SJSA1 (cell line): ENCODE measurements around the gene ZSCAN16. TPM values are rescaled to one million over a fixed set of nuclear protein-coding genes. Genes with fewer than 3 reads are reported as not detected.
"Not testable (repeated sequence)": the region's sequence is repeated elsewhere in the genome, so short reads cannot be mapped to it uniquely, and the experiment has no call there.

Experiments
- DNase-seq, 2 experiments: peaks; one replicate each; pipeline ENCODE4 v3.0.0-alpha.2; 2015 to 2020; ENCODE audit warnings: low spot score in 2 of 2, low read depth in 1 of 2
- H3K27ac ChIP-seq: fragments of 250-450 bp; sonication (Bioruptor Pico); 2 replicates; pipeline ENCODE4 v1.5.1; 2020; ENCODE audit warnings: mild to moderate bottlenecking, moderate library complexity
- H3K27me3 ChIP-seq: fragments of 250-450 bp; sonication (Bioruptor Pico); replicated peaks from 2 replicates; pipeline ENCODE4 v1.5.1; 2020; ENCODE audit warnings: mild to moderate bottlenecking, moderate library complexity
- H3K36me3 ChIP-seq: fragments of 250-450 bp; sonication (Bioruptor Pico); 2 replicates; pipeline ENCODE4 v1.5.1; 2020; ENCODE audit warnings: mild to moderate bottlenecking
- H3K4me1 ChIP-seq: fragments of 250-450 bp; sonication (Bioruptor Pico); replicated peaks from 2 replicates; pipeline ENCODE4 v1.6.1; 2021; ENCODE audit warnings: mild to moderate bottlenecking
- H3K4me3 ChIP-seq: fragments of 250-450 bp; sonication (Bioruptor Pico); 2 replicates; pipeline ENCODE4 v1.5.1; 2020; ENCODE audit warnings: mild to moderate bottlenecking
- H3K9me3 ChIP-seq: fragments of 250-450 bp; sonication (Bioruptor Pico); replicated peaks from 2 replicates; pipeline ENCODE4 v1.5.1; 2020; ENCODE audit warnings: mild to moderate bottlenecking
- total RNA-seq: library from RNA; depleted of rRNA; stranded (reverse); fragments of >200 nt; shearing (Covaris generic); gene quantifications from 2 replicates; pipeline ENCODE4 v1.2.3, GENCODE V29; 2014

The ZSCAN16 gene
- total RNA-seq, 1 experiment from 2014 or later = 1.2 TPM

- H3K36me3 ChIP-seq = no peaks in the 10 kb centered on the region
- no peak for DNase-seq
- H3K27me3 ChIP-seq = no peaks in the 10 kb centered on the region
These were observed 16.9 kb upstream of the ZSCAN16 start for GRCh38 chr6:28107506-28107905.

GRCh38 chr6:28111964-28112363 lies 12.4 kb upstream of the ZSCAN16 start:
- no peaks in the 10 kb centered on the region for H3K9me3 ChIP-seq
- H3K4me1 ChIP-seq = no peaks in the 10 kb centered on the region
- H3K27ac ChIP-seq = no peak overlapping the region
- peaks cover 20% of the 10 kb centered on the region for H3K36me3 ChIP-seq
- H3K4me3 ChIP-seq = no peak overlapping the region
- H3K27me3 ChIP-seq = no peaks in the 10 kb centered on the region
- no peak for DNase-seq

More at GRCh38 chr6:28107506-28107905, 16.9 kb upstream of the ZSCAN16 start:
- H3K4me1 ChIP-seq = peaks cover 5% of the 10 kb centered on the region; the same call in 1 of the 2 replicates
- no peak overlapping the region for H3K27ac ChIP-seq
- H3K4me3 ChIP-seq = no peak overlapping the region
- no peaks in the 10 kb centered on the region for H3K9me3 ChIP-seq

GRCh38 chr6:28115799-28116198 lies 8.6 kb upstream of the ZSCAN16 start:
- no peak for DNase-seq
- peaks cover 54% of the 10 kb centered on the region for H3K36me3 ChIP-seq
- no peaks in the 10 kb centered on the region for H3K9me3 ChIP-seq
- no peaks in the 10 kb centered on the region for H3K27me3 ChIP-seq
- H3K27ac ChIP-seq = no peak overlapping the region
- no peaks in the 10 kb centered on the region for H3K4me1 ChIP-seq
- no peak overlapping the region for H3K4me3 ChIP-seq

- H3K36me3 ChIP-seq = peaks cover 61% of the 10 kb centered on the region
- H3K9me3 ChIP-seq = no peaks in the 10 kb centered on the region
- no peaks in the 10 kb centered on the region for H3K27me3 ChIP-seq
- no peaks in the 10 kb centered on the region for H3K4me1 ChIP-seq
- DNase-seq = no peak
- H3K4me3 ChIP-seq = no peak overlapping the region
- H3K27ac ChIP-seq = no peak overlapping the region
These were observed 6.9 kb upstream of the ZSCAN16 start for GRCh38 chr6:28117386-28118050.

- no peaks in the 10 kb centered on the region for H3K27me3 ChIP-seq
- H3K9me3 ChIP-seq = no peaks in the 10 kb centered on the region
- no peak for DNase-seq
These were observed 6.2 kb upstream of the ZSCAN16 start for GRCh38 chr6:28118217-28118616.

DNA sequence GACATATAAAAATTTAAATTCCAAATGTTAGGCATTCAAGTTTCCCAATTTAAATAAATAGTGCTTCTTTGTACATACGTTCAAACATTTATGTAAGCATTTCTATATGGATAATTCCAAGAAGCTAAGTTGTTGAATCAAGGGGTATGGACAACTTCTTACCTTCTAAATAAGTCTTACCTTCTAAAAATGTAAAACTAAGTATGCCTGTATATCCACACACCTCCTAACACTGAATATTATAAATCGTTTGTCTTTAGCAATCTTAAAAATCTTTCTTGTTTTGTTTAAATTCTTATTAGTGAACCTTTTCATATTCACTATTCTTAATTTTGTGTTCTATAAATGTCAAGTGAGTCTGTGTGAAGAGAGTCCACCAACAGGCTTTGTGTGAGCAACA lies 2.5 kb upstream of the ZSCAN16 start:
- no peak overlapping the region for H3K4me3 ChIP-seq
- H3K27ac ChIP-seq = no peak overlapping the region
- no peaks in the 10 kb centered on the region for H3K27me3 ChIP-seq
- H3K36me3 ChIP-seq = peaks cover 60% of the 10 kb centered on the region
- no peaks in the 10 kb centered on the region for H3K9me3 ChIP-seq
- DNase-seq = no peak
- 0 out of 2 replicates have a peak, but pooled peaks cover 4% of the 10 kb centered on the region for H3K4me1 ChIP-seq

More at GRCh38 chr6:28118217-28118616, 6.2 kb upstream of the ZSCAN16 start:
- Histone ChIP-seq H3K4me3 (no peak overlapping the region), H3K27ac (no peak overlapping the region), H3K36me3 (peaks cover 67% of the 10 kb centered on the region), H3K4me1 (no peaks in the 10 kb centered on the region)

- not testable (repeated sequence) for H3K4me1 ChIP-seq, H3K9me3 ChIP-seq, DNase-seq, H3K27ac ChIP-seq, H3K27me3 ChIP-seq, H3K4me3 ChIP-seq
- peaks cover 60% of the 10 kb centered on the region for H3K36me3 ChIP-seq
These were observed 2.1 kb upstream of the ZSCAN16 start for GRCh38 chr6:28122283-28122682.

DNA sequence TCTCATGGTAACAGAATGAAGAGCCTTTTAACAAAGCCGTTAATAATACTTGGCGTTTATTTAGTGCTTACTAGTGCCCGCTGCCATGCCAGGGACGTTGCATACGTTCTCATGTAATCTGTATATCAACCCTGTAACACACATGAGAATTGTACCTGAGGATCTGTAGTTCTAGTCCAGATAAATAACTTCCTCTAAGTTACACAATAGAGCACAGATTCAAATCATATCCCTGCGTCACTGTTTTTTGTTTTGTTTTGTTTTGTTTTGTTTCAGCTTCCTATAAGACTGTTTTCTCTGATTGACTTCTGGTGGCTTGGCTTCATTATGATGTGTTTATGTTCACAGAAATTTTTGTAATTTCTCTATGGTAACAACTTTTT lies 553 bp downstream of the ZSCAN16 start:
- H3K9me3 ChIP-seq = no peaks in the 10 kb centered on the region
- H3K27ac ChIP-seq = no peak overlapping the region
- peak overlapping the region; percentile 42 for H3K4me3 ChIP-seq
- no peaks in the 10 kb centered on the region for H3K27me3 ChIP-seq
- 0 out of 2 replicates have a peak, but pooled peaks cover 4% of the 10 kb centered on the region for H3K4me1 ChIP-seq
- peaks cover 57% of the 10 kb centered on the region for H3K36me3 ChIP-seq
- no peak for DNase-seq

DNA sequence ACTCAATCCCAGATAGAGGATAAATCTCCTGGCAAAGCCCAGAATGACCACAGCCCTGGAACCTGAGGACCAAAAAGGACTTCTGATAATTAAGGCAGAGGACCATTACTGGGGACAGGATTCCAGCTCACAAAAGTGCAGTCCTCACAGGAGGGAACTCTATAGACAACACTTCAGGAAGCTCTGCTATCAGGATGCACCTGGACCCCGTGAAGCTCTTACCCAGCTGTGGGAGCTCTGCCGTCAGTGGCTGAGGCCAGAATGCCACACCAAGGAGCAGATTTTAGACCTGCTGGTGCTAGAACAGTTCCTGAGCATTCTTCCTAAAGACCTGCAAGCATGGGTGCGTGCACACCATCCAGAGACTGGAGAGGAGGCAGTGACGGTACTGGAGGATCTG lies 992 bp downstream of the ZSCAN16 start:
- Histone ChIP-seq H3K27me3 (no peaks in the 10 kb centered on the region), H3K27ac (no peak overlapping the region), H3K36me3 (peaks cover 57% of the 10 kb centered on the region), H3K4me1 (0 out of 2 replicates have a peak, but pooled peaks cover 4% of the 10 kb centered on the region), H3K9me3 (no peaks in the 10 kb centered on the region), H3K4me3 (no peak overlapping the region)
- DNase-seq = no peak

- H3K36me3 ChIP-seq = peaks cover 32% of the 10 kb centered on the region
- no peak overlapping the region for H3K4me3 ChIP-seq
- H3K27ac ChIP-seq = no peak overlapping the region
- H3K4me1 ChIP-seq = peaks cover 11% of the 10 kb centered on the region
- no peaks in the 10 kb centered on the region for H3K9me3 ChIP-seq
- no peaks in the 10 kb centered on the region for H3K27me3 ChIP-seq
- peak in 1 of 2 experiments; percentile 32 for DNase-seq
These were observed 9.6 kb downstream of the ZSCAN16 start for GRCh38 chr6:28134015-28134414.

GRCh38 chr6:28134716-28135115 lies 10.3 kb downstream of the ZSCAN16 start:
- DNase-seq = no peak
- H3K27me3 ChIP-seq = no peaks in the 10 kb centered on the region
- no peak overlapping the region for H3K4me3 ChIP-seq
- H3K36me3 ChIP-seq = peaks cover 25% of the 10 kb centered on the region
- H3K4me1 ChIP-seq = peaks cover 11% of the 10 kb centered on the region
- no peaks in the 10 kb centered on the region for H3K9me3 ChIP-seq
- H3K27ac ChIP-seq = no peak overlapping the region

- Histone ChIP-seq H3K36me3 (peaks cover 18% of the 10 kb centered on the region), H3K4me1 (peaks cover 11% of the 10 kb centered on the region), H3K9me3 (no peaks in the 10 kb centered on the region), H3K4me3 (peak overlapping the region; percentile 54), H3K27me3 (no peaks in the 10 kb centered on the region), H3K27ac (no peak overlapping the region)
- no peak for DNase-seq
These were observed 11.0 kb downstream of the ZSCAN16 start for GRCh38 chr6:28135393-28135792.

- DNase-seq = peak; percentile 90 to 94
- H3K27me3 ChIP-seq = no peaks in the 10 kb centered on the region
- peak overlapping the region; percentile 54 for H3K4me3 ChIP-seq
- peaks cover 18% of the 10 kb centered on the region for H3K36me3 ChIP-seq
- H3K9me3 ChIP-seq = no peaks in the 10 kb centered on the region
- H3K4me1 ChIP-seq = peaks cover 11% of the 10 kb centered on the region
- H3K27ac ChIP-seq = peak overlapping the region; percentile 80
These were observed 12.4 kb downstream of the ZSCAN16 start for GRCh38 chr6:28136585-28137504.

- Histone ChIP-seq H3K36me3 (peaks cover 22% of the 10 kb centered on the region), H3K4me3 (peak overlapping the region; percentile 54), H3K9me3 (no peaks in the 10 kb centered on the region), H3K27me3 (no peaks in the 10 kb centered on the region), H3K27ac (peak overlapping the region; percentile 80), H3K4me1 (peaks cover 12% of the 10 kb centered on the region)
- no peak for DNase-seq
These were observed 13.1 kb downstream of the ZSCAN16 start for GRCh38 chr6:28137505-28137981.
